Ishikawa (cell line): ENCODE results near the gene TIAM2.

Experiments used
- CEBPB ChIP-seq: IDR thresholded peaks from 2 replicates; pipeline ENCODE4 v1.6.1; 2012
- CREB1 ChIP-seq: IDR thresholded peaks from 2 replicates; pipeline ENCODE4 v1.6.1; 2012; ENCODE audit warnings: low read depth
- EP300 ChIP-seq: IDR thresholded peaks from 2 replicates; pipeline ENCODE4 v1.6.1; 2012; ENCODE audit warnings: borderline replicate concordance
- RAD21 ChIP-seq: IDR thresholded peaks from 2 replicates; pipeline ENCODE4 v1.6.1; 2012; ENCODE audit warnings: low read depth
- TF ChIP-seq, protein P1 (sequence below): IDR thresholded peaks from 2 replicates; pipeline ENCODE4 v1.6.1; 2012; ENCODE audit warnings: low read depth, mild to moderate bottlenecking

DNA sequence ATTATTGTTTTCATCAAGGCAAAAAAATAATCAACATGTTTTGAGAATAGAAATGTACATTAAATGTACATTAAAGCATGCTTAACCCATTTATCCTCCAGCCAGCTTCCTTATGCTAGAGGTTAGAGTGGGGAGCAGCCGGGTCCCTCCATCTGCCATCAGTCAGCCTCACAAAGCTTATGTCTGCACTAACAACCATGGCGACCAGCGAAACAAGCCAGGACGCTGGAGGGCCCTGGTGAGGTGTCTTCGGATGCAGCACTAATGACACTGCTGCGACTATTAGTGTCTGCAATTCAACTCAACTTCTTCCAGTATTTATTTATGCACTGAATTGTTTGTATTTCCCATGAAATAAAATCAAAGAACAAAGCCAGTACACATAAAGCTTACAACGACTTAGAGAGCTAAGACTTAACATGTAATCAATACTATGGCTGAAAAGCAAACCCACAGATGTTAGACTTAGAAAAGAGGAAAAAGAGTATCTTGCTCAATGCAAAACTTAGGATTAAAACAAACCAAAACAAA lies 275.5 kb downstream of the TIAM2 start:
- TF ChIP-seq EP300 = no peak
- TF ChIP-seq RAD21 = no peak
- no peak for TF ChIP-seq CREB1
- TF ChIP-seq, protein P1, sequence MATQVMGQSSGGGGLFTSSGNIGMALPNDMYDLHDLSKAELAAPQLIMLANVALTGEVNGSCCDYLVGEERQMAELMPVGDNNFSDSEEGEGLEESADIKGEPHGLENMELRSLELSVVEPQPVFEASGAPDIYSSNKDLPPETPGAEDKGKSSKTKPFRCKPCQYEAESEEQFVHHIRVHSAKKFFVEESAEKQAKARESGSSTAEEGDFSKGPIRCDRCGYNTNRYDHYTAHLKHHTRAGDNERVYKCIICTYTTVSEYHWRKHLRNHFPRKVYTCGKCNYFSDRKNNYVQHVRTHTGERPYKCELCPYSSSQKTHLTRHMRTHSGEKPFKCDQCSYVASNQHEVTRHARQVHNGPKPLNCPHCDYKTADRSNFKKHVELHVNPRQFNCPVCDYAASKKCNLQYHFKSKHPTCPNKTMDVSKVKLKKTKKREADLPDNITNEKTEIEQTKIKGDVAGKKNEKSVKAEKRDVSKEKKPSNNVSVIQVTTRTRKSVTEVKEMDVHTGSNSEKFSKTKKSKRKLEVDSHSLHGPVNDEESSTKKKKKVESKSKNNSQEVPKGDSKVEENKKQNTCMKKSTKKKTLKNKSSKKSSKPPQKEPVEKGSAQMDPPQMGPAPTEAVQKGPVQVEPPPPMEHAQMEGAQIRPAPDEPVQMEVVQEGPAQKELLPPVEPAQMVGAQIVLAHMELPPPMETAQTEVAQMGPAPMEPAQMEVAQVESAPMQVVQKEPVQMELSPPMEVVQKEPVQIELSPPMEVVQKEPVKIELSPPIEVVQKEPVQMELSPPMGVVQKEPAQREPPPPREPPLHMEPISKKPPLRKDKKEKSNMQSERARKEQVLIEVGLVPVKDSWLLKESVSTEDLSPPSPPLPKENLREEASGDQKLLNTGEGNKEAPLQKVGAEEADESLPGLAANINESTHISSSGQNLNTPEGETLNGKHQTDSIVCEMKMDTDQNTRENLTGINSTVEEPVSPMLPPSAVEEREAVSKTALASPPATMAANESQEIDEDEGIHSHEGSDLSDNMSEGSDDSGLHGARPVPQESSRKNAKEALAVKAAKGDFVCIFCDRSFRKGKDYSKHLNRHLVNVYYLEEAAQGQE = no peak
- no peak for TF ChIP-seq CEBPB
